Adrenal gland (tissue), 12 donors: ENCODE measurements around the gene NOP58. TPM values are rescaled to one million over a fixed set of nuclear protein-coding genes. Genes with fewer than 3 reads are reported as not detected.

ENCODE experiments used
- DNase-seq, 7 donors: peaks; one replicate each; pipeline ENCODE4 v3.0.0-alpha.2; 2019 to 2020
- H3K27ac ChIP-seq, 5 donors: fragments of 200-600 bp; sonication (generic) in 4 of 5; 1 replicate in 3 of 5; 2 replicates in 2 of 5; pipeline versions ENCODE4 v1.5.1 to v1.8.0; 2016 to 2020; ENCODE audit warnings: mild to moderate bottlenecking in 1 of 5
- H3K27me3 ChIP-seq: fragments of 200-600 bp; 2 replicates; pipeline ENCODE4 v1.8.0; 2021
- H3K36me3 ChIP-seq, 2 donors: fragments of 200-600 bp; replicated peaks in 1 of 2; 1 replicate in 1 of 2; 2 replicates in 1 of 2; pipeline versions ENCODE4 v1.5.1 to v1.8.0; 2018 to 2022
- H3K4me1 ChIP-seq, 2 donors: fragments of 200-600 bp; replicated peaks in 1 of 2; 1 replicate in 1 of 2; 2 replicates in 1 of 2; pipeline versions ENCODE4 v1.5.1 to v1.8.0; 2018 to 2021
- H3K4me3 ChIP-seq, 4 donors: fragments of 200-600 bp; sonication (generic) in 3 of 4; one replicate each; pipeline ENCODE4 v1.5.1; 2016 to 2018
- H3K9me3 ChIP-seq, 3 donors: fragments of 200-600 bp; sonication (generic) in 1 of 3; replicated peaks in 1 of 3; 1 replicate in 2 of 3; 2 replicates in 1 of 3; pipeline versions ENCODE4 v1.5.1 to v1.8.0; 2016 to 2021
- CTCF ChIP-seq, 6 experiments: fragments of 450-650 bp in 4 of 6; fragments of 200-600 bp in 2 of 6; sonication (generic) in 1 of 6; IDR thresholded peaks; 1 replicate in 5 of 6; 2 replicates in 1 of 6; pipeline versions ENCODE4 v1.5.1 to v1.8.0; 2016 to 2021; ENCODE audit warnings: antibody characterized with exemption in 6 of 6, mild to moderate bottlenecking in 2 of 6, moderate library complexity in 1 of 6
- POLR2A ChIP-seq, 2 donors: fragments of 450-650 bp; IDR thresholded peaks; one replicate each; pipeline ENCODE4 v1.6.1; 2017; ENCODE audit warnings: antibody characterized with exemption in 2 of 2, mild to moderate bottlenecking in 2 of 2, moderate library complexity in 1 of 2
- WGBS, 4 donors: extraction: QIAGEN DNeasy Blood & Tissue Kit in 2 of 4; methylation state at CpG; one replicate each; pipeline versions ENCODE4 v1.1.5 to v1.1.7; 2013 to 2017; 5-methylcytosine and 5-hydroxymethylcytosine counted together
- intact Hi-C, 2 donors: fragments of 100-400 bp; cut with DNase I; formaldehyde crosslinking; loops; one replicate each; pipeline versions ENCODE4 v1.14.1 to v1.15.0; 2022 to 2023
- polyA plus RNA-seq, 3 donors: library from polyadenylated mRNA; stranded (reverse); fragments of 200-250 nt in 2 of 3; fragments of 350-450 nt in 1 of 3; fragmentation: Illumina TruSeq in 1 of 3; extraction: RNeasy Lipid Tissue Mini Kit (QIAGEN cat#74804) in 1 of 3; gene quantifications; one replicate each; pipeline ENCODE4 v1.2.3, GENCODE V29; 2013 to 2014
- total RNA-seq, 9 donors: library from RNA; depleted of rRNA in 4 of 9; stranded (reverse); fragments of >200 nt in 4 of 9; fragments of 120-200 nt in 1 of 9; fragmentation: NEBNext Ultra II Directional in 1 of 9; extraction: Animal tissue kit (Norgen Biotek cat#: 25700) in 1 of 9; gene quantifications; one replicate each; pipeline versions ENCODE4 v1.1.0 to v1.2.4, GENCODE V29; 2013 to 2023
- donor health status: healthy with polysubstance abuse.
- donor health status: Bipolar disorder and iron deficiency.
- donor health status: DM: yes; HTN: yes; CAD: no.
- donor health status: DM: no; HTN: no; CAD: no.
- donor health status: DM: no; HTN: no; CAD: no.
- donor health status: DM: yes; HTN: yes; CAD: no.

The NOP58 gene
- total and polyA plus RNA-seq, 12 donors = 19.5 to 136 (median 55.8) TPM

DNA sequence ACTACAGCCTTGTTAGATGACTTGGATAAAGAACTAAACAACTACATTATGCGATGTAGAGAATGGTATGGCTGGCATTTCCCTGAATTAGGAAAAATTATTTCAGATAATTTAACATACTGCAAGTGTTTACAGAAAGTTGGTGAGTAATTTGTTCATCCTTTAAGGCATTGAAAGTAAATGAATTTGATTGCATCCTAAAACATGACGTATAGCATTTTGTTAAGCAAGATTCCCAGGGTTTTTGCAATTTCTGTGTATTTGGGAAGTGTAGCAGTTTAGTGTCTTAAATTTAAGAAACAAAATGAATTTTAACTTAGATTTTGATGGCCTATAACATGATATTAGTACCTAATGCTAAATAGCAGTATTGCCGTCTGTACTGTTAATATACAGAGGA is 24.8 kb downstream of the NOP58 start:
- Histone ChIP-seq H3K4me3 (no peak overlapping the region), H3K9me3 (no peaks in the 10 kb centered on the region), H3K4me1 (no peaks in the 10 kb centered on the region), H3K27me3 (no peaks in the 10 kb centered on the region), H3K36me3 (peaks cover 0 to 73% of the 10 kb centered on the region in 2 donors), H3K27ac (no peak overlapping the region)
- intact Hi-C loops = no loop called here
- TF ChIP-seq CTCF (IDR thresholded peaks at IDR 0.05) = no peak
- DNase-seq = no peak
- 90 to 96% (median 93%) methylated on average over 3 of the region's 3 CpGs for WGBS, 4 donors

DNA sequence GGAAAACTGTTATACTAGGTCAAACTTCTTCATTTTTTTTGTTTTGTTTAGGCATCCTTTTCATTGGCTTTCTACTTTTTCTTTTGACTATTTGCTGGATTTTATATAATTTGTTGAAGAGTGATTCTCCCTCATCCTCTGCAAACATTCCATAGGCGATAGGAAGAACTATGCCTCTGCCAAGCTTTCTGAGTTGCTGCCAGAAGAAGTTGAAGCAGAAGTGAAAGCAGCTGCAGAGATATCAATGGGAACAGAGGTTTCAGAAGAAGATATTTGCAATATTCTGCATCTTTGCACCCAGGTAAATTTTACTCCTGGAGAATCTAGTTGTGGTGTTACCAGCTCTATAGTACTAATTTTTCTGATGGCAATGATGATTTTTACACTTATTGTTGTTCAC is 25.4 kb downstream of the NOP58 start:
- Histone ChIP-seq H3K36me3 (peaks cover 0 to 73% of the 10 kb centered on the region in 2 donors), H3K4me1 (no peaks in the 10 kb centered on the region), H3K9me3 (no peaks in the 10 kb centered on the region), H3K27me3 (no peaks in the 10 kb centered on the region), H3K27ac (no peak overlapping the region), H3K4me3 (no peak overlapping the region)
- intact Hi-C loops = no loop called here
- no peak for DNase-seq
- 60 to 90% (median 75%) methylated on average over 1 of the region's 1 CpG for WGBS, 4 donors
- TF ChIP-seq POLR2A (IDR thresholded peaks at IDR 0.05) (no peak), CTCF (IDR thresholded peaks at IDR 0.05) (no peak)

DNA sequence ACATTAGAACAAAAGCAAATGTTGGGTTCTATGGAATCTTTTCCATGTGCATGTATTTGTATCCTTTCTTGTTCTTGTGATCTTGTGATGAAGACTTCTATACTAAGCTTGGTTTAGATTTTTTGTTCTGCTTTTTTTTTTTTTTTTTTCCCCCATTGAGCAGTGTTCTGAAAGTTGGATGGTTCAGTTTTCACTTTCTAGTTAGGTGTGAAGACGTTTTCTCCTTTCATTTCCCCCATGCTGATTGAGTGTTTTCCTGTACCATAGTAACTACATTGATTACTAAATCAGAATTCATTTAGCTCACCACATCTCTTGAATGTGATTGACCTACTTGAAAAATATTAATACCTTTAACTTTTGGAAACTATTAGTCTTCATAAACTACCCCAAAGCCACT is 34.1 kb downstream of the NOP58 start:
- no peak for DNase-seq
- intact Hi-C loops = no loop called here
- no peaks in the 10 kb centered on the region for H3K9me3 ChIP-seq
- no peak overlapping the region for H3K4me3 ChIP-seq
- no peaks in the 10 kb centered on the region for H3K4me1 ChIP-seq
- peaks cover 0 to 85% of the 10 kb centered on the region in 2 donors for H3K36me3 ChIP-seq
- no peak overlapping the region for H3K27ac ChIP-seq
- H3K27me3 ChIP-seq = no peaks in the 10 kb centered on the region
- TF ChIP-seq POLR2A (IDR thresholded peaks at IDR 0.05) = no peak
- TF ChIP-seq CTCF (IDR thresholded peaks at IDR 0.05) = no peak
- WGBS, 4 donors = 65 to 88% (median 80%) methylated on average over 1 of the region's 1 CpG

- no peaks in the 10 kb centered on the region for H3K9me3 ChIP-seq
- intact Hi-C loops = no loop called here
- H3K27me3 ChIP-seq = no peaks in the 10 kb centered on the region
- no peak overlapping the region for H3K27ac ChIP-seq
- DNase-seq = no peak
- 93 to 99% (median 96%) methylated on average over 3 of the region's 3 CpGs for WGBS, 4 donors
- H3K4me3 ChIP-seq = no peak overlapping the region
- no peaks in the 10 kb centered on the region for H3K4me1 ChIP-seq
- peaks cover 0 to 62% of the 10 kb centered on the region in 2 donors for H3K36me3 ChIP-seq
- no peak for TF ChIP-seq POLR2A (IDR thresholded peaks at IDR 0.05)
Observed at GRCh38 chr2:202306034-202306433, 40.5 kb downstream of the NOP58 start.

DNA sequence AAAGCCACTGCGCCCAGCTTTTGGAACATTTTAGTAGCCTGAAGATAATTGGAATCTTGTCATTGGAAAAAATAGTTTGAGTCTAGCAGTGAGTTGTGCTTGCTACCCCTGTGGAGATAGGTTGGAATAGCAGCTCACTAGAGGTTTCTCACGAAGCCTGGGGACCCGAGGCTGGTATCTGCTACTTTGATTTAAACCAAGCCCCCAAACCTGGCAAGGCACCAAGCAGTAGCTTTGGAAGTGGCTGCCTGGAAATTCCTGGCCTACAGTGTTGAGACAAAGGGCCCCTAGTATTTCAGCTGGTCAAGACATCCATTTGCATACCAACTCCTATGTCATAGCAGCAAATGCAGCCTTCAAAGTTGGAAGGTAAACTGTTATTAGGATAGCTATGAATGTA is 42.1 kb downstream of the NOP58 start:
- Histone ChIP-seq H3K9me3 (no peaks in the 10 kb centered on the region), H3K27ac (no peak overlapping the region), H3K27me3 (no peaks in the 10 kb centered on the region), H3K4me3 (no peak overlapping the region), H3K36me3 (peaks cover 0 to 45% of the 10 kb centered on the region in 2 donors), H3K4me1 (no peaks in the 10 kb centered on the region)
- WGBS, 4 donors = 75 to 95% (median 88%) methylated on average over 3 of the region's 3 CpGs
- intact Hi-C loops = no loop called here
- TF ChIP-seq CTCF (IDR thresholded peaks at IDR 0.05) (no peak), POLR2A (IDR thresholded peaks at IDR 0.05) (no peak)
- no peak for DNase-seq
